B cell (primary cell): ENCODE results near the gene PLCXD3.

ENCODE experiments used
- CTCF ChIP-seq: fragments of 200-600 bp; IDR thresholded peaks from one replicate; pipeline ENCODE4 v1.8.0; 2022; ENCODE audit warnings: antibody characterized with exemption, mild to moderate bottlenecking
- EZH2 ChIP-seq: IDR thresholded peaks from 2 replicates; pipeline ENCODE4 v1.6.1; 2012; ENCODE audit warnings: borderline replicate concordance, low read depth, mild to moderate bottlenecking, moderate library complexity, low read length; ENCODE audit not compliant: insufficient read depth, poor library complexity, severe bottlenecking

GRCh38 chr5:41347569-41347968, 162.8 kb downstream of the PLCXD3 start:
- TF ChIP-seq CTCF (no peak), EZH2 (no peak)
